GM19193 (cell line): Measurements from ENCODE around the gene BCL2L14.

Experiments
- POLR2A ChIP-seq: IDR thresholded peaks from 4 replicates; pipeline ENCODE4 v1.6.1; 2011; ENCODE audit not compliant: insufficient read depth, insufficient read length; ENCODE audit errors: extremely low read depth

BCL2L14 gene

GRCh38 chr12:12046401-12046800 lies 24.3 kb upstream of the BCL2L14 start:
- no peak for TF ChIP-seq POLR2A

DNA sequence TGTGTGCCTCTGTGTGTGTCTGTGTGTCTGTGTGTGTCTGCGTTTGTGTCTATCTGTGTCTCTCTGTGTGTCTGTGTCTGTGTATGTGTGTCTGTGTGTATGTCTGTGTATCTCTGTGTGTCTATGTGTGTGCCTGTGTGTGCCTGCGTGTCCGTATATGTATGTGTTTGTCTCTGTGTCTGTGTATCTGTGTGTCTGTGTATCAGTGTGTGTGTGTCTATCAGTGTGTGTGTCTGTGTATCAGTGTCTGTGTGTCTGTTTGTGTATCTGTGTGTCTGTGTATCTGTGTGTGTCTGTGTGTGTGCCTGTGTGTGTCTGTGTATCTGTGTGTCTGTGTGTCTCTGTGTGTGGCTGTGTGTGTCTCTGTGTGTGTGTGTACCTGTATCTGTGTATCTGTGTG lies 23.1 kb upstream of the BCL2L14 start:
- no peak for TF ChIP-seq POLR2A

DNA sequence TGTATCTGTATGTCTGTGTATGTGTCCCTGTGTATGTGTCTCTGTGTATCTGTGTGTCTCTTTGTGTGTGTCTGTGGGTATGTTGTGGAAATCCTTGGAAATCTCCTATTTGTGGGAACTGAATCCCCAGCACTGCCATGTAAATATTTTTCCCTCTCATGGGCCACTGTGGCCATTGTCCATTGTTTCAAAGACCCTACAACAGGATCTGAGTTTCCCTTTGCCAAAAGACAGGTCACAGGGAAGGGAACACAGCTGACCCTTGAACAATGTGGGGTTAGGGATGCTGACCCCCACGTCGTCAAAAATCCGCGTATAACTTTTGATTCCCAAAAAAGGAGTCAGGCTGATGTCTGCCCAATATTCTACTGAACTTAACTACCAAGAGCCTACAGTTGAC lies 22.5 kb upstream of the BCL2L14 start:
- no peak for TF ChIP-seq POLR2A

DNA sequence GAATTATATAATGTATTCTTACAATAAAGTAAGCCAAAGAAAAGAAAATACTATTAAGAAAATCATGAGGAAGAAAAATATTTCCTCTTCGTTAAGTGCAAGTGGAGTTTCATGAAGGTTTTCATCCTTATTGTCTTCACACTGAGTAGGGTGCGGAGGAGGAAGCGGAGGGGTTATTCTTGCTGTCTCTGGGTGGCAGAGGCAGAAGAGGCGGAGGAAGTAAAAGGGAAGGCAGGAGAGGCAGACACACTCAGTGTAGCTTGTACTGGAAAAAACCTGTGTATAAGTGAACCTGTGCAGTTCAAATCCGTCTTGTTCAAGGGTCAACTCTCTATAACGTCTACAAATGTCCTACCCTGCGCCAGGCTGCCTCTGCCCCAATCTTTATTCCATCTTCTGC lies 22.0 kb upstream of the BCL2L14 start:
- no peak for TF ChIP-seq POLR2A

DNA sequence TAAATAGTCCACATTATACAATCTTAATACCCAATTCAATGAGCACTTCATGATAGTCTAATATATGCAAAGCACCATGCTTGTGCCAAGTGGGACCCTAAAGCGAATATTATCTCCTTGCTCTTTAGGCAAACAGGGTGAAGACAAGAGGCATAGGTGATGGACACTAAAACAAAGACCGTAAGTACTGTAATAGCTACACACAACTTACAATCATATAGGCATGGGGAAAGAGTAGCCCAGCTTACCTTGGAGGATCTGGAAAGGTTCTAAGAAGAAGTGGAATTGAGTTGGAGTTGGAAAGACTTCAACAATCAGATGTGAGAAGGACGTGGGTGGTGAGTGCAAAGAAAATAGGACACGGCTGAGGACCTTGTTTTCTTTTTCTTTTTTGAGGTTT lies 19.1 kb upstream of the BCL2L14 start:
- TF ChIP-seq POLR2A = no peak

DNA sequence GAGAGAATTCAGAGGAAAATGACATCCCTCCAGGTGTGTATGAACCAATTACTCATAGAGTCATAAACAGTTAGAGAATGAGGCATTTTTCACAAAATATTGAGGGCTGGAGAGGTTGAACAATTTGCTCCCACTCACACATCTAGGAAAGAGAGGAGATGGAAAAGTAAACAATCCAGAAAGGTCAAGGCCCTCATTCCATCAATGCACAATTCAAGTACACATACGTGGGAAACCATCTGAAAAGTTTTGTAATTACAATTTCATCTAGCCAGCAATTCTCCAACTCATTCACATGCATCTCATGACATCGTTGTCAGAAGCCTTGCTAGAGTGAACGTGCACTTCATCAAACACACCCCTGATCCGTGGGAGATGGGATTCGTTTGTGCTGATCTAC lies 15.7 kb upstream of the BCL2L14 start:
- TF ChIP-seq POLR2A = no peak

GRCh38 chr12:12056951-12057350 lies 13.8 kb upstream of the BCL2L14 start:
- TF ChIP-seq POLR2A = no peak

- TF ChIP-seq POLR2A = no peak
Observed at GRCh38 chr12:12064596-12064995, 6.1 kb upstream of the BCL2L14 start.

DNA sequence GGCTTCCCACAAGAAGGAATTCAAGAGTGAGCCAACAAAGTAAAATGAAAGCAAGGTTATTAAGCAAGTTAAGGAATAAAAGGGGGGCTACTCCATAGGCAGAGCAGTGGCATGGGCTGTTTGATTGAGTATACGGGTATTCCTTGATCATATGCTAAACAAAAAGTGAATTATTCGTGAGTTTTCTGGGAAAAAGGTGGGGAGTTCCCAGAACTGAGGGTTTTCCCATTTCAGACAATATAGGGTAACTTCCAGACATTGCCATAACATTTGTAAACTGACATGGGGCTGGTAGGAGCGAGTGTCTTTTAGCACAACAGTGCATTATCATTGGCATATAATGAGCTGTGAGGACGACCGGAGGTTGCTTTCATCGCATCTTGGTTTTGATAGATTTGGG lies 2.0 kb upstream of the BCL2L14 start:
- TF ChIP-seq POLR2A = no peak

DNA sequence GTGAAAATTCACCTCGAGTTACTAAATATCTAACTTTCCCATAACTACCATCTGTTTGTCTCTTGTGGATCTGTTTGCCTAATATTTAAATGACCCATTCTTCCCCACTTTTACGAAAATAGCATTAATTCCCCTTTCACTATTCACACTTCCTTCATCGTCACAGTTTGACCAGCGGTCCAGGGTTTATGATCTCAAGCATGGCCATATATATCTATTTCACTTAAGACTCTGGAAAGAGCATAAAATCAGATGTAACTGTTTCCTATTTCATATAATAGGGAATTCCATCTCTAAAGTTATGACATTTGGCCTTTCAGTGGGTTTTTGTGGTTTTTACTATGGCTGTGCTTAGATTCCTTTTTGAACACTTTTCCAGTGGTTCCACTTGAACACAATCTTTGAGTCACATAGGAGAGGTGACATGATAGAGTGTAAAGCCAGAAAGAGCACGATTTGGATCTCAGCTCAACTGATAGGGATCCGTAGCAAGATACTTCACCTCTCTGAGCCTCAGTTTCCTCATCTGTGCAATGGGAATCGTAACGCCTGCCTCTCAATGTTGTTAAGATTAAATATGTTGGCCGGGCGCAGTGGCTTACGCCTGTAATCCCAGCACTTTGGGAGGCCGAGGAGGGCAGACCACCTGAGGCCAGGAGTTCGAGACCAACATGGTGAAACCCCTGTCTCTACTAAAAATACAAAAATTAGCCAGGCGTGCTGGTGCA lies 754 bp upstream of the BCL2L14 start:
- no peak for TF ChIP-seq POLR2A

DNA sequence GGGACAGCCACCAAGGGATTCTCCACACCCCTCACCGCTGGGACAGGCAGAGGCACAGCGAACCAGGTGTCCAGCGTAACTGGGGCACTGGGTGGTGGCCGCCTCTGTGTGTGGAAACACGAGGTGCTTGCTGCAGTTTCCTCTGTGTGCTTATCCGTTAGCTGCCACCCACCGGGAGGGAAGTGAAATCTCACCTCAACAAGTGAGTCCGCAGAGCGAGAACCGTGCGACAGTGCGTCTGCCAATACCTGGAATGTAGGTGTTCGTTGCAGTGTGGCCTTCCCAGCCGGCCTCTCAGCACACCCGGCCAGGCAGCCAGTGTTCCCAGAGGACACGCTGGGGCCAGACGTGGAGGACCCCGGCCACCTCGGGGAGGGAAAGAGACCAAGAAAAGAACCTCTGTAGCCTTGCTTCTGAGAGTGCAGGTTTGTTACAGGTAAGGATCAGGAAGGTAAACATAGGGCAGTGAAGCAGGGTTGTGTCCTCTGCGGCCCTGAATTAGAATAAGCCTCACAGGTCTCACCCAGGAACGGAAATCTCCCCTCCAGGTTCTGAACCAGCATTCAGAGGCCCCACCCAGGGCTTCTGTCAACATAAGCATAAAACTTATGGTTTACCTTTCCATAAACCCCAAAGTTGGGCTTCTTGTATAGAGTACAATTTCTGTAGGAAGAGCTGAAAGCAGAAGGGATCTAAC lies 1.5 kb downstream of the BCL2L14 start:
- no peak for TF ChIP-seq POLR2A

DNA sequence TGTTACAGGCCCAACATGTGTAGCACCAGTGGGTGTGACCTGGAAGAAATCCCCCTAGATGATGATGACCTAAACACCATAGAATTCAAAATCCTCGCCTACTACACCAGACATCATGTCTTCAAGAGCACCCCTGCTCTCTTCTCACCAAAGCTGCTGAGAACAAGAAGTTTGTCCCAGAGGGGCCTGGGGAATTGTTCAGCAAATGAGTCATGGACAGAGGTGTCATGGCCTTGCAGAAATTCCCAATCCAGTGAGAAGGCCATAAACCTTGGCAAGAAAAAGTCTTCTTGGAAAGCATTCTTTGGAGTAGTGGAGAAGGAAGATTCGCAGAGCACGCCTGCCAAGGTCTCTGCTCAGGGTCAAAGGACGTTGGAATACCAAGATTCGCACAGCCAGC lies 8.6 kb downstream of the BCL2L14 start:
- no peak for TF ChIP-seq POLR2A

DNA sequence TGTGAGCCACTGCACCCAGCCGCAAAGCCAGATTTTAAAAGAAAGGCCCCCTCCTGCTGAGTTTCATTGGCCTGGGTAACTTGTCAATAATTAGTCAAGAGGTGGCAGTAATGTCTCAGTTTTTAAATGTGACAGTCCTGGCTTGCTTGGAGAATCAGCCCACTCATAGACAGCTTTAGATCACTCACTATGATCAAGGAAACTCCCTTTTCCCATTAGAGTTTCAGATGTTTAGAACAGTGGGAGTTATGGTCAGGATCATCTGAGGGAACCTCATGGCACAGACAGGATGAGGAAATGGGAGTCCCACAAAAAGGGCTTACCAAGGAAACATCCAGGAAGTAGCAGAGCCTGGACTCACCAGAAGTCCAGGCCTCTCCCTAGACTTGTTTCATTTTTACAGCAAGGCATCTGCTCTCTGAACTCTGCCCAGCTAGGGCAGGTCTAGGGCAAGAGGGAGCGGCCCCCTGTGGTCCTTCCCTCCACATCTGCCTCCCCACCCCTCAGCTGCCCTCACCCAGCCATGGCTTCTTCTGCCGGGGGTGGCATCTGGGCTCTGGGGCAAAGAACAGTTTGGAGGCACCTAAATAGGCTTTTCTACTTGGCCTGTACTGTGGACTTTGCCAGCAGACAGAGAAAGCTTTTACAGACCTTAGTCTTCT lies 11.2 kb downstream of the BCL2L14 start:
- TF ChIP-seq POLR2A = no peak

- TF ChIP-seq POLR2A = no peak
Observed at GRCh38 chr12:12083688-12084087, 12.9 kb downstream of the BCL2L14 start.

- no peak for TF ChIP-seq POLR2A
Observed at GRCh38 chr12:12086362-12086761, 15.6 kb downstream of the BCL2L14 start.
